Ovary (tissue), 9 donors: ENCODE measurements around the gene TMEM213. TPM values are rescaled to one million over a fixed set of nuclear protein-coding genes. Genes with fewer than 3 reads are reported as not detected.

Experiments
- DNase-seq, 5 donors: peaks; one replicate each; pipeline ENCODE4 v3.0.0-alpha.2; 2019 to 2020
- H3K27ac ChIP-seq, 2 donors: fragments of 200-600 bp; one replicate each; pipeline versions ENCODE4 v1.5.1 to v1.8.0; 2019 to 2022
- H3K27me3 ChIP-seq: fragments of 200-600 bp; one replicate; pipeline ENCODE4 v1.8.0; 2022
- H3K36me3 ChIP-seq: fragments of 200-600 bp; sonication (generic); one replicate; pipeline ENCODE4 v1.5.1; 2019
- H3K4me1 ChIP-seq: one replicate; pipeline ENCODE4 v1.8.1; 2013; ENCODE audit warnings: mild to moderate bottlenecking, moderate library complexity; ENCODE audit not compliant: insufficient read depth
- H3K4me3 ChIP-seq: fragments of 200-600 bp; sonication (generic); one replicate; pipeline ENCODE4 v1.5.1; 2017
- H3K9me3 ChIP-seq, 2 donors: fragments of 200-600 bp in 1 of 2; sonication (generic) in 1 of 2; one replicate each; pipeline versions ENCODE4 v1.5.1 to v1.8.1; 2013 to 2019; ENCODE audit warnings: mild to moderate bottlenecking in 1 of 2, moderate library complexity in 1 of 2
- CTCF ChIP-seq, 3 donors: fragments of 450-650 bp in 2 of 3; fragments of 200-600 bp in 1 of 3; IDR thresholded peaks; one replicate each; pipeline versions ENCODE4 v1.5.1 to v1.8.0; 2016 to 2022; ENCODE audit warnings: antibody characterized with exemption in 3 of 3, mild to moderate bottlenecking in 1 of 3
- EP300 ChIP-seq: sonication (generic); formaldehyde crosslinking; IDR thresholded peaks from one replicate; pipeline ENCODE4 v1.6.1; 2017; ENCODE audit warnings: antibody characterized with exemption
- POLR2A ChIP-seq: fragments of 450-650 bp; IDR thresholded peaks from one replicate; pipeline ENCODE4 v1.6.1; 2017; ENCODE audit warnings: antibody characterized with exemption, mild to moderate bottlenecking, moderate library complexity
- WGBS, 3 donors: extraction: QIAGEN DNeasy Blood & Tissue Kit in 1 of 3; methylation state at CpG; one replicate each; pipeline versions ENCODE4 v1.1.5 to v1.1.7; 2013 to 2017; 5-methylcytosine and 5-hydroxymethylcytosine counted together
- intact Hi-C, 4 donors: fragments of 100-400 bp; cut with DNase I; formaldehyde crosslinking; loops; one replicate each; pipeline versions ENCODE4 v1.11.0 to v1.15.1; 2022 to 2023
- polyA plus RNA-seq, 2 donors: library from polyadenylated mRNA; stranded (reverse); fragments of 200-250 nt in 1 of 2; fragments of 350-450 nt in 1 of 2; fragmentation: Illumina TruSeq in 1 of 2; extraction: RNeasy Lipid Tissue Mini Kit (QIAGEN cat#74804) in 1 of 2; gene quantifications; one replicate each; pipeline ENCODE4 v1.2.3, GENCODE V29; 2013 to 2014
- total RNA-seq, 7 donors: library from RNA; depleted of rRNA in 2 of 7; stranded (reverse); fragments of >200 nt in 2 of 7; fragmentation: NEBNext Ultra II Directional in 3 of 7; extraction: Animal tissue kit (Norgen Biotek cat#: 25700) in 3 of 7; gene quantifications; one replicate each; pipeline versions ENCODE4 v1.1.0 to v1.2.4, GENCODE V29; 2016 to 2023
- donor health status: DM: no; HTN: no; CAD: no; lungs with moderate emphysema.
- donor health status: DM: no; HTN: no; CAD: no.
- donor health status: Bipolar disorder and iron deficiency.
- donor health status: DM: yes; HTN: yes; CAD: no.
- donor health status: DM: no; HTN: no; CAD: no.
- donor health status: DM: yes; HTN: yes; CAD: no.

TMEM213 gene
- total and polyA plus RNA-seq, 9 donors = not detected

GRCh38 chr7:138857728-138858127 is 59.9 kb downstream of the TMEM213 start:
- DNase-seq = no peak
- no peaks in the 10 kb centered on the region for H3K9me3 ChIP-seq
- H3K4me3 ChIP-seq = no peak overlapping the region
- intact Hi-C loops = no loop called here
- no peaks in the 10 kb centered on the region for H3K4me1 ChIP-seq
- H3K27me3 ChIP-seq = no peaks in the 10 kb centered on the region
- TF ChIP-seq POLR2A (no peak), EP300 (no peak), CTCF (IDR thresholded peaks at IDR 0.05) (no peak)
- H3K36me3 ChIP-seq = no peaks in the 10 kb centered on the region
- no peak overlapping the region for H3K27ac ChIP-seq

GRCh38 chr7:138861051-138861450 is 63.3 kb downstream of the TMEM213 start:
- Histone ChIP-seq H3K4me1 (no peaks in the 10 kb centered on the region), H3K9me3 (no peaks in the 10 kb centered on the region), H3K27me3 (no peaks in the 10 kb centered on the region), H3K27ac (no peak overlapping the region), H3K4me3 (no peak overlapping the region), H3K36me3 (no peaks in the 10 kb centered on the region)
- 91 to 98% (median 97%) methylated on average over 16 of the region's 16 CpGs for WGBS, 3 donors
- no peak for DNase-seq
- intact Hi-C loops = no loop called here
- TF ChIP-seq EP300 = no peak
- TF ChIP-seq POLR2A = no peak
- no peak for TF ChIP-seq CTCF (IDR thresholded peaks at IDR 0.05)

GRCh38 chr7:138863931-138864330 is 66.1 kb downstream of the TMEM213 start:
- intact Hi-C loops = no loop called here

GRCh38 chr7:138864667-138865066 is 66.9 kb downstream of the TMEM213 start:
- WGBS, 3 donors = 90 to 95% (median 90%) methylated on average over 3 of the region's 3 CpGs
- H3K4me3 ChIP-seq = no peak overlapping the region
- TF ChIP-seq POLR2A = no peak
- no peak for TF ChIP-seq CTCF (IDR thresholded peaks at IDR 0.05)
- TF ChIP-seq EP300 = no peak
- DNase-seq = no peak
- intact Hi-C loops = no loop called here
- no peaks in the 10 kb centered on the region for H3K27me3 ChIP-seq
- H3K36me3 ChIP-seq = no peaks in the 10 kb centered on the region
- H3K27ac ChIP-seq = no peak overlapping the region
- H3K4me1 ChIP-seq = no peaks in the 10 kb centered on the region
- H3K9me3 ChIP-seq = no peaks in the 10 kb centered on the region

More at GRCh38 chr7:138863931-138864330, 66.1 kb downstream of the TMEM213 start:
- Histone ChIP-seq H3K27ac (no peak overlapping the region), H3K36me3 (no peaks in the 10 kb centered on the region), H3K9me3 (no peaks in the 10 kb centered on the region), H3K4me3 (no peak overlapping the region), H3K4me1 (no peaks in the 10 kb centered on the region), H3K27me3 (no peaks in the 10 kb centered on the region)
- DNase-seq = no peak
- 93 to 97% (median 95%) methylated on average over 9 of the region's 9 CpGs for WGBS, 3 donors
- TF ChIP-seq EP300 = no peak
- no peak for TF ChIP-seq CTCF (IDR thresholded peaks at IDR 0.05)
- no peak for TF ChIP-seq POLR2A

DNA sequence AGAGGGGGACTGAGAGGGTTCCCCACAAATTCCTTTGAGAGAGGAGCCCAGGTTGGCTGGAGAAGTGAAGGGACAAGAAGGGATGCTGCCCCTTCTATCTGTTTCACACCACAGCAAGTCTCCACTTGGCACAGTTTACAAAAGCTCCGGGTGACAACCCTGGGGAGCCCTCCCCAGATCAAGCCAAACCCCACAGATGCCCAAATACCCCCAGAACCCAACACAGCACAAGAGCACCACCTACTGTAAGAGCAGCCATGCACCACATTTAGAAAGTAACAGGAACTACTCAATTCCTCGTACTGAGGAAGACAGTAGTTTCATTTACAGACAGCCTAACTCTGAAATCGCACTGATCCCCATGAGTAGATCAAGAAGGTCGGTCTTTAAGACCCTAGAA is 68.0 kb downstream of the TMEM213 start:
- H3K36me3 ChIP-seq = no peaks in the 10 kb centered on the region
- DNase-seq = no peak
- no peak overlapping the region for H3K4me3 ChIP-seq
- TF ChIP-seq CTCF (IDR thresholded peaks at IDR 0.05) (no peak), EP300 (no peak), POLR2A (no peak)
- no peaks in the 10 kb centered on the region for H3K27me3 ChIP-seq
- 87 to 89% (median 89%) methylated on average over 4 of the region's 4 CpGs for WGBS, 3 donors
- intact Hi-C loops = no loop called here
- H3K4me1 ChIP-seq = no peaks in the 10 kb centered on the region
- no peaks in the 10 kb centered on the region for H3K9me3 ChIP-seq
- H3K27ac ChIP-seq = no peak overlapping the region
